Fibroblast of peridontal ligament (primary cell): ENCODE results near the gene RBM8A.
"Not testable (repeated sequence)": the region's sequence is repeated elsewhere in the genome, so short reads cannot be mapped to it uniquely, and the experiment has no call there.

Source experiments
- DNase-seq: peaks from one replicate; pipeline ENCODE4 v3.0.0-alpha.2; 2010; ENCODE audit errors: extremely low read depth

The RBM8A gene

GRCh38 chr1:145956781-145957442 is 29.6 kb upstream of the RBM8A start:
- DNase-seq = peak; percentile 78

- no peak for DNase-seq
Measured at GRCh38 chr1:145956361-145956760, 29.1 kb upstream of the RBM8A start.

DNA sequence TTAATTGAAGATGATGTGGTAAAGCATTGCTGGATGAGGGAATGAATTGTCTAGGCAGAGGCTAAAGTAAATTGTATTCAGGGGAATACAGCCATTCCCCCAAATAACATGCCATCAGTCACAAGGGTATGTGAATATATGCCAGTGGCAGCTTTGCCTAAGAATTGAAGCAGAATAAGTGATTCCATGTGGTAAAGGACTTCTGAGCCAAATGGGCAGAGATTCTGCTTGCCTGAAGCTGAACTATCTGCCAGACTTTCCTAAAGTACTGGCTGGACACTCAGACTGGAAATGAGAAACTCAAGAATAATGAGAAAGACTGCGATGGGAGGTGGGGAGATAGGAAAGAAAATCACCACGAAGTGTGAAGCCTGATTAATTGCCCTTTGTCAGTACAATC is 28.2 kb upstream of the RBM8A start:
- DNase-seq = peak; percentile 86

- DNase-seq = no peak
Measured at GRCh38 chr1:145953861-145954260, 26.6 kb upstream of the RBM8A start.

GRCh38 chr1:145952903-145953302 is 25.6 kb upstream of the RBM8A start:
- DNase-seq = no peak

GRCh38 chr1:145951526-145951925 is 24.2 kb upstream of the RBM8A start:
- no peak for DNase-seq

GRCh38 chr1:145949219-145949618 is 21.9 kb upstream of the RBM8A start:
- DNase-seq = no peak

GRCh38 chr1:145947551-145947950 is 20.3 kb upstream of the RBM8A start:
- DNase-seq = no peak

DNA sequence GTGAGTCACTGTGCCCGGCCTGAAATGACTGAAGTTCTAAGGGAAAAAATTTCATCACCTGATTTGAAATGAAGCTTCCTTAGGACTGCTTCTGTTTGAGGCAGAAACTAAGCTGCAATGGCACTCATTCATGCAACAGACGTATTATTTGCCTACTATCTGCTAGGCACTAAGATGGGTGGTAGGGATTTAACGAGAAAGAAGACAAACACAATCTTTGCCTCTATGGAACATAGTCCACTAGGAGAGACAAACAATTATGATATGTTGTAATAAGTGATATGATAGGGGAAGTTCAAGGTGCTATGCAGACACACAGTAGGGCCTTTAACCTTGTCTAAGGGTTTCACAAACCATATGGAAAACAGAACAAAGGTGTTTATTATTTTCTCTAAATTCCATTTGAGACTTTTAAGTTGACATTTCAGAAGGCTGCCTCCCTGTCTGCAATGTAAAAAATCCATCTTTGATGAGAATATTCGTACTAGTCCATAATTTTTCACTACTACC is 19.2 kb upstream of the RBM8A start:
- no peak for DNase-seq

GRCh38 chr1:145944532-145944931 is 17.2 kb upstream of the RBM8A start:
- DNase-seq = no peak

- DNase-seq = peak; percentile 79
Measured at GRCh38 chr1:145942871-145943270, 15.6 kb upstream of the RBM8A start.

DNA sequence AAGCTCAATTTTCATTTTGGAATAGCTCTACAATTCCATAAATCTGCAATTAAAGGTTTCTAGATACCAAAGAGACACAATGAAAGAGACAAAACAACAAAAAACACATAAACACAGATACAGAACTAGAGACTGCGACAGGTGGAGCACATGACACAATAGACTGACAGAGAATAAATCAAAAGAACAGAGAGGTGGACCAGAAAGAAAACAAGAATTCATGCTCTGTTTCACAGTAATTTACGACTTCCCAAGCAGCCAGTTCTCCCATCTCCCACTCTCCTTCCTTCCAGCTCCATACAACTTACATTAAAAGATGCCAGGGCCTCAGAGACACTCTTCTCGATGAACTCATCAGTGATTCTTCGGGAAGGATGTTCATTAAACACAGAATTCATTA is 15.1 kb upstream of the RBM8A start:
- DNase-seq = no peak

DNA sequence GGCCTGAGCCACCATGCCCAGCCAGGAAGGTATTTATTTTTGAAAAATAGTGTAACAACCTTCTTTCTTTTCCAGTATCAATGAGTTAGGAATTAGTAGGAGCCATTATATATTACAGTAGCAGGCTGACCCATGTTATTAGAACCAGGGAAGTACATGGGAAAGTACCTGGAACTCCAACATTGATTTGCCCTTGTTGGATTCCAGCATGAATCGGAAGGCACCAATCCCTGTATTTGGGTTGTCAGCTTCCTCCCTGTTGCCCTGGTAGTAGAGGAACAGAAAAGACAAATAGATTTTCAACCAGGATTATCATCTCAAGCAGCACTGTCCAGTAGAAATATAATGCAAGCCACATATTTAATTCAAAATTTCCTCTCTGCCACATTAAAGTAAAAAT is 10.2 kb upstream of the RBM8A start:
- DNase-seq = no peak

DNA sequence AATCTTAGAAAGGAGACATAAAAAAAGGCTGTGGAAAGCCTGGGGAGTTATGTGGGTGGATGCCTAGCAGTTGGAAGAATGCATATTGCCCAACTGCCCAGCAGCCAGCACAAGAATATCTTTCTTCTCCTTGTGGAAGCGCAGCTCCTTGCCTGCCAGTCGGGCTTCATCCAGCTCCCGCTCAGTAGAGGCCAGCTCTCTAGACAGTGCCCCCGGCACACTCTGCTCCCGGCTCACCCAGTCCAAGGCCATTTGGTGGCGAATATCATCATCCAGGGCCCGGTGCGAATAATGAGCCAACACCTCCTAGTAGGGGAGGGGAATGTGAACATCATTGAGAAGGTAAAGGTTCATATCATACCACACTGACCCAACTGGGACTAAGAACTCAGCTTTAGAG is 9.0 kb upstream of the RBM8A start:
- DNase-seq = no peak

GRCh38 chr1:145935708-145936107 is 8.4 kb upstream of the RBM8A start:
- no peak for DNase-seq

GRCh38 chr1:145932522-145933009 is 5.3 kb upstream of the RBM8A start:
- not testable (repeated sequence) for DNase-seq

GRCh38 chr1:145927916-145928643 is 796 bp upstream of the RBM8A start:
- DNase-seq = no peak

GRCh38 chr1:145926686-145927062 is 610 bp downstream of the RBM8A start:
- DNase-seq = no peak

DNA sequence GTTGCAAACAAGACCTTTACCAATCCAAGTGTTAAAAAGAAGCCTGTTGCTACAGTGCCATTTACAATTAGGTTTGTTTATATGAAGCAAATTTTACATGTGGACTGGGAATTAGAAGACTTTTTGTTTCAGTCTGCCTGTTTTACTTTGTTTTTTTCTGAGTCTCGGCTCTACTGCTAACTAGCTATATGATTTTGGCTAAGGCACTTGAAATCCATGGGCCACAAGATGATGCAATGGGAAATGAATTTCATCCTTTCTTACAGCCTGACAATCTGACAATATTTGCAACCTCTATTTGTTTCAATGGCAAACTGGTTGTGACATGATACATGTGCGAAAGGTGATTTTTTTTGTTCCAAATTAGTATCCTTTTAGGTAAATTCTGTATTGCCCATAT is 5.0 kb downstream of the RBM8A start:
- peak; percentile 68 for DNase-seq

GRCh38 chr1:145920297-145920696 is 7.0 kb downstream of the RBM8A start:
- not testable (repeated sequence) for DNase-seq

DNA sequence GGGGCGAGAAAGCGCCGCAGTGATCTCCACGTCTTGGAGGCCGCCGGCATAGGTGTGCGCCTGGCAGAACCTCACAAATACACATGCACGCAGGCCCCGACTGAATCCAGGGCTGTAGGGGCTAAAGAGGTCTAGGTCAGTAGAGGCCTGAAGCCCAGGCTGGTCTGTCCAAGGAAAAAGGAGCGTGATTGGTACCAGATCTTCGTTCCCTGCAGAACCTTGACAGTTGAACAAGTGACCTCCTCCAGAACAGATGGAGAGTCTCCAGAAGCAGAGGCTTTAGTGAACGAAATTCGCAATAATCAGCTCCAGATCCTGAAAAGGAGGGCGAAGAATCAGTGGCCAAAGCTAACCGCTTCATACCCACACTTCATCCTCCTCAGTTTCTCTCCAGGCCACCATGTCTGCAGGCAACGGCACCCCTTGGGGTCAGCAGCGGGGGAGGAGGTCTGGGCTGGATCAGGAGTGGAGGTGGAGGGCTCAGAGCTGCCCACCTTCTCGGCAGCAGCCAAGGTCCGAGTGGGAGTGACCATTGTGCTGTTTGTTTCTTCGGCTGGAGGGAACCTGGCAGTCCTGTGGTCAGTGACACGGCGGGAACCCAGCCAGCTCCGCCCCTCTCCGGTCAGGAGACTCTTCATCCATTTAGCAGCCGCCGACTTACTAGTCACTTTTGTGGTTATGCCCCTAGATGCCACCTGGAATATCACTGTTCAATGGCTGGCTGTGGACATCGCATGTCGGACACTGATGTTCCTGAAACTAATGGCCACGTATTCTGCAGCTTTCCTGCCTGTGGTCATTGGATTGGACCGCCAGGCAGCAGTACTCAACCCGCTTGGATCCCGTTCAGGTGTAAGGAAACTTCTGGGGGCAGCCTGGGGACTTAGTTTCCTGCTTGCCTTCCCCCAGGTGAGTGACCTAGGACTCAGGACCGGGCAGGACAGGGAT is 8.0 kb downstream of the RBM8A start:
- peak; percentile 43 for DNase-seq
